Tracheal epithelial cell (primary cell): ENCODE data around the gene SIKE1. TPM values are rescaled to one million over a fixed set of nuclear protein-coding genes. Genes with fewer than 3 reads are reported as not detected.

ENCODE experiments used
- total RNA-seq: library from RNA; depleted of rRNA; stranded (reverse); fragments of >200 nt; gene quantifications from 2 replicates; pipeline ENCODE4 v1.2.1, GENCODE V29; 2014

The SIKE1 gene
- total RNA-seq, result 49.4 and 54.2 TPM in 2 replicates

GRCh38 chr1:114780344-114781226 lies at the start of gene SIKE1:
SIKE1 (minus strand) TSS chr1:114780685; CDS start chr1:114780607, 78 bp downstream.

GRCh38 chr1:114757455-114758255 lies 22.8 kb downstream of the SIKE1 start, which contains the start of gene CSDE1:
CSDE1 (minus strand) TSS chr1:114757984; CDS start chr1:114739890, 18,094 bp downstream.

Other genes starting within 250 kb of the SIKE1 start
- gene BCAS2, start 199.1 kb downstream of the SIKE1 start, total RNA-seq, result 48.7 and 52.4 TPM in 2 replicates
- 25.1 and 25.6 TPM in 2 replicates for gene DENND2C, start 110.6 kb downstream of the SIKE1 start, total RNA-seq
- not detected in 2 replicates for gene AMPD1, start 85.1 kb downstream of the SIKE1 start, total RNA-seq
- 53.5 and 75.2 TPM in 2 replicates for gene NRAS, start 63.9 kb downstream of the SIKE1 start, total RNA-seq
- gene CSDE1, start 22.7 kb downstream of the SIKE1 start, total RNA-seq, result 698 and 749 TPM in 2 replicates
- not detected in 2 replicates for gene SYCP1, start 74.2 kb upstream of the SIKE1 start, total RNA-seq
- not detected in 2 replicates for gene TSHB, start 249.1 kb upstream of the SIKE1 start, total RNA-seq